KBM-7 (cell line): Measurements from ENCODE around the gene PRMT5.
A peak's percentile ranks its signal among the peaks of the same experiment; 100 is the strongest.

Experiments
- DNase-seq: peaks from one replicate; pipeline ENCODE4 v3.0.0-alpha.2; 2015
- in situ Hi-C: fragments of 300-500 bp; cut with MboI; formaldehyde crosslinking; loops from 2 replicates; pipeline ENCODE4 v1.14.3; 2020; ENCODE audit warnings: low sequenced_read_pairs, low pct_unique_long_range_greater_than_20kb, mixed read lengths

The PRMT5 gene

GRCh38 chr14:22883173-22883976 is 45.8 kb downstream of the PRMT5 start, which contains the start of gene REM2:
TSS of gene REM2 (plus strand) at chr14:22883222. CDS start at chr14:22883288, 66 bp downstream.
- DNase-seq: peak; percentile 23
- in situ Hi-C loops: no loop called here

- DNase-seq: no peak
- in situ Hi-C loops: no loop called here
Observed at GRCh38 chr14:22882529-22883172, 46.5 kb downstream of the PRMT5 start.

GRCh38 chr14:22882064-22882463 is 47.1 kb downstream of the PRMT5 start:
- in situ Hi-C loops: no loop called here
- DNase-seq: no peak

GRCh38 chr14:22878271-22879246 is 50.6 kb downstream of the PRMT5 start:
- DNase-seq: no peak
- in situ Hi-C loops: no loop called here

GRCh38 chr14:22877000-22877501 is 52.1 kb downstream of the PRMT5 start:
- in situ Hi-C loops: no loop called here
- DNase-seq: no peak

GRCh38 chr14:22875748-22876319 is 53.3 kb downstream of the PRMT5 start:
- DNase-seq: no peak
- in situ Hi-C loops: no loop called here

GRCh38 chr14:22875003-22875747 is 54.0 kb downstream of the PRMT5 start:
- in situ Hi-C loops: no loop called here
- DNase-seq: no peak

- in situ Hi-C loops: no loop called here
- no peak for DNase-seq
Observed at GRCh38 chr14:22872833-22873520, 56.2 kb downstream of the PRMT5 start.

GRCh38 chr14:22872033-22872832 is 56.9 kb downstream of the PRMT5 start:
- DNase-seq: peak; percentile 83
- in situ Hi-C loops: no loop called here

- in situ Hi-C loops: no loop called here
Observed at GRCh38 chr14:22871224-22872032, 57.7 kb downstream of the PRMT5 start, which contains the start of gene LRP10. TSS of gene LRP10 (plus strand) at chr14:22871740. CDS start at chr14:22872304, 564 bp downstream.

GRCh38 chr14:22870811-22871223 is 58.4 kb downstream of the PRMT5 start:
- DNase-seq: peak; percentile 70
- in situ Hi-C loops: no loop called here

More at GRCh38 chr14:22871224-22872032, 57.7 kb downstream of the PRMT5 start, which contains the start of gene LRP10:
- DNase-seq: peak; percentile 94
